Neuronal stem cell (in vitro differentiated cells): ENCODE data around the gene COL6A1. TPM values are rescaled to one million over a fixed set of nuclear protein-coding genes. Genes with fewer than 3 reads are reported as not detected.

ENCODE experiments used
- DNase-seq: peaks from one replicate; pipeline ENCODE4 v3.0.0-alpha.2; 2013; ENCODE audit warnings: low spot score
- H2AFZ ChIP-seq: one replicate; pipeline ENCODE4 v1.6.1; 2013; ENCODE audit warnings: mild to moderate bottlenecking, low read length, inconsistent platforms
- H2AK5ac ChIP-seq: 2 replicates; pipeline ENCODE4 v1.6.1; 2013; ENCODE audit warnings: low read depth, mild to moderate bottlenecking, inconsistent platforms, low read length, moderate library complexity, mixed read lengths
- H2BK120ac ChIP-seq: 2 replicates; pipeline ENCODE4 v1.6.1; 2013; ENCODE audit warnings: low read depth, mild to moderate bottlenecking, inconsistent platforms, low read length, moderate library complexity, mixed read lengths
- H2BK12ac ChIP-seq: one replicate; pipeline ENCODE4 v1.6.1; 2013; ENCODE audit warnings: low read length, inconsistent platforms
- H2BK15ac ChIP-seq: 2 replicates; pipeline ENCODE4 v1.6.1; 2013; ENCODE audit warnings: mild to moderate bottlenecking, low read length, inconsistent platforms, mixed read lengths
- H2BK5ac ChIP-seq: one replicate; pipeline ENCODE4 v1.6.1; 2013; ENCODE audit warnings: inconsistent platforms, mild to moderate bottlenecking, low read length, moderate library complexity
- H3K14ac ChIP-seq: one replicate; pipeline ENCODE4 v1.6.1; 2013; ENCODE audit warnings: low read length, inconsistent platforms
- H3K18ac ChIP-seq: 2 replicates; pipeline ENCODE4 v1.6.1; 2013; ENCODE audit warnings: low read length, inconsistent platforms
- H3K23ac ChIP-seq: 2 replicates; pipeline ENCODE4 v1.6.1; 2013; ENCODE audit warnings: low read depth, mild to moderate bottlenecking, mixed read lengths, low read length, inconsistent platforms; ENCODE audit not compliant: poor library complexity
- H3K27ac ChIP-seq: replicated peaks from 3 replicates; pipeline ENCODE4 v1.5.1; 2013; ENCODE audit warnings: low read length, inconsistent platforms
- H3K27me3 ChIP-seq, 3 experiments: 2 replicates each; pipeline ENCODE4 v1.6.1; 2013; ENCODE audit warnings: low read length in 3 of 3, mild to moderate bottlenecking in 2 of 3, inconsistent platforms in 1 of 3, low read depth in 1 of 3, mixed read lengths in 1 of 3, moderate library complexity in 1 of 3; ENCODE audit not compliant: control insufficient read depth in 3 of 3, insufficient read depth in 3 of 3
- H3K36me3 ChIP-seq, 2 donors: replicated peaks in 1 of 2; 2 replicates each; pipeline ENCODE4 v1.6.1; 2013; ENCODE audit warnings: low read length in 2 of 2; ENCODE audit not compliant: control insufficient read depth in 2 of 2, insufficient read depth in 2 of 2
- H3K4ac ChIP-seq: 2 replicates; pipeline ENCODE4 v1.6.1; 2013; ENCODE audit warnings: inconsistent platforms, mild to moderate bottlenecking, low read length, moderate library complexity
- H3K4me1 ChIP-seq, 2 donors: 1 replicate in 1 of 2; 2 replicates in 1 of 2; pipeline ENCODE4 v1.6.1; 2013; ENCODE audit warnings: low read length in 2 of 2, low read depth in 1 of 2; ENCODE audit not compliant: control insufficient read depth in 2 of 2, insufficient read depth in 1 of 2
- H3K4me2 ChIP-seq: one replicate; pipeline ENCODE4 v1.6.1; 2013; ENCODE audit warnings: mild to moderate bottlenecking, low read length, inconsistent platforms; ENCODE audit not compliant: insufficient read depth, poor library complexity, severe bottlenecking
- H3K4me3 ChIP-seq, 2 donors: 2 replicates each; pipeline ENCODE4 v1.5.1; 2013; ENCODE audit warnings: low read length in 2 of 2, mild to moderate bottlenecking in 2 of 2, inconsistent platforms in 1 of 2, moderate library complexity in 1 of 2
- H3K79me1 ChIP-seq: one replicate; pipeline ENCODE4 v1.6.1; 2013; ENCODE audit warnings: low read depth, mild to moderate bottlenecking, inconsistent platforms, low read length, moderate library complexity
- H3K9ac ChIP-seq: one replicate; pipeline ENCODE4 v1.6.1; 2013; ENCODE audit warnings: mild to moderate bottlenecking, low read depth, low read length, inconsistent platforms; ENCODE audit not compliant: poor library complexity
- H3K9me3 ChIP-seq, 2 donors: replicated peaks in 1 of 2; 2 replicates each; pipeline versions ENCODE3 to v1.6.1; 2013; ENCODE audit warnings: low read length in 2 of 2, mild to moderate bottlenecking in 2 of 2, inconsistent platforms in 1 of 2, low read depth in 1 of 2, mixed read lengths in 1 of 2, moderate library complexity in 1 of 2; ENCODE audit not compliant: control insufficient read depth in 2 of 2, insufficient read depth in 1 of 2
- H4K8ac ChIP-seq: one replicate; pipeline ENCODE4 v1.6.1; 2013; ENCODE audit warnings: low read depth, mild to moderate bottlenecking, inconsistent platforms, low read length, moderate library complexity
- H4K91ac ChIP-seq: one replicate; pipeline ENCODE4 v1.6.1; 2013; ENCODE audit warnings: low read length, low read depth, mild to moderate bottlenecking, inconsistent platforms; ENCODE audit not compliant: poor library complexity
- WGBS, 2 donors: extraction: QIAGEN DNeasy Blood & Tissue Kit; methylation state at CpG; one replicate each; pipeline ENCODE4 v1.1.7; 2013; ENCODE audit warnings: missing lambda C conversion rate in 2 of 2, mixed read lengths in 1 of 2; ENCODE audit not compliant: insufficient read length in 2 of 2, insufficient replicate concordance in 1 of 2; ENCODE audit errors: extremely low coverage in 2 of 2; 5-methylcytosine and 5-hydroxymethylcytosine counted together
- polyA plus RNA-seq, 2 experiments: library from polyadenylated mRNA; stranded (reverse); fragments of 200-250 nt; gene quantifications; one replicate each; pipeline ENCODE4 v1.2.3, GENCODE V29; 2013

Gene COL6A1, protein sequence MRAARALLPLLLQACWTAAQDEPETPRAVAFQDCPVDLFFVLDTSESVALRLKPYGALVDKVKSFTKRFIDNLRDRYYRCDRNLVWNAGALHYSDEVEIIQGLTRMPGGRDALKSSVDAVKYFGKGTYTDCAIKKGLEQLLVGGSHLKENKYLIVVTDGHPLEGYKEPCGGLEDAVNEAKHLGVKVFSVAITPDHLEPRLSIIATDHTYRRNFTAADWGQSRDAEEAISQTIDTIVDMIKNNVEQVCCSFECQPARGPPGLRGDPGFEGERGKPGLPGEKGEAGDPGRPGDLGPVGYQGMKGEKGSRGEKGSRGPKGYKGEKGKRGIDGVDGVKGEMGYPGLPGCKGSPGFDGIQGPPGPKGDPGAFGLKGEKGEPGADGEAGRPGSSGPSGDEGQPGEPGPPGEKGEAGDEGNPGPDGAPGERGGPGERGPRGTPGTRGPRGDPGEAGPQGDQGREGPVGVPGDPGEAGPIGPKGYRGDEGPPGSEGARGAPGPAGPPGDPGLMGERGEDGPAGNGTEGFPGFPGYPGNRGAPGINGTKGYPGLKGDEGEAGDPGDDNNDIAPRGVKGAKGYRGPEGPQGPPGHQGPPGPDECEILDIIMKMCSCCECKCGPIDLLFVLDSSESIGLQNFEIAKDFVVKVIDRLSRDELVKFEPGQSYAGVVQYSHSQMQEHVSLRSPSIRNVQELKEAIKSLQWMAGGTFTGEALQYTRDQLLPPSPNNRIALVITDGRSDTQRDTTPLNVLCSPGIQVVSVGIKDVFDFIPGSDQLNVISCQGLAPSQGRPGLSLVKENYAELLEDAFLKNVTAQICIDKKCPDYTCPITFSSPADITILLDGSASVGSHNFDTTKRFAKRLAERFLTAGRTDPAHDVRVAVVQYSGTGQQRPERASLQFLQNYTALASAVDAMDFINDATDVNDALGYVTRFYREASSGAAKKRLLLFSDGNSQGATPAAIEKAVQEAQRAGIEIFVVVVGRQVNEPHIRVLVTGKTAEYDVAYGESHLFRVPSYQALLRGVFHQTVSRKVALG
- 54.3 TPM for polyA plus RNA-seq (2013, experiment 1 of 2)
- polyA plus RNA-seq (2013, experiment 2 of 2): 53.4 TPM

DNA sequence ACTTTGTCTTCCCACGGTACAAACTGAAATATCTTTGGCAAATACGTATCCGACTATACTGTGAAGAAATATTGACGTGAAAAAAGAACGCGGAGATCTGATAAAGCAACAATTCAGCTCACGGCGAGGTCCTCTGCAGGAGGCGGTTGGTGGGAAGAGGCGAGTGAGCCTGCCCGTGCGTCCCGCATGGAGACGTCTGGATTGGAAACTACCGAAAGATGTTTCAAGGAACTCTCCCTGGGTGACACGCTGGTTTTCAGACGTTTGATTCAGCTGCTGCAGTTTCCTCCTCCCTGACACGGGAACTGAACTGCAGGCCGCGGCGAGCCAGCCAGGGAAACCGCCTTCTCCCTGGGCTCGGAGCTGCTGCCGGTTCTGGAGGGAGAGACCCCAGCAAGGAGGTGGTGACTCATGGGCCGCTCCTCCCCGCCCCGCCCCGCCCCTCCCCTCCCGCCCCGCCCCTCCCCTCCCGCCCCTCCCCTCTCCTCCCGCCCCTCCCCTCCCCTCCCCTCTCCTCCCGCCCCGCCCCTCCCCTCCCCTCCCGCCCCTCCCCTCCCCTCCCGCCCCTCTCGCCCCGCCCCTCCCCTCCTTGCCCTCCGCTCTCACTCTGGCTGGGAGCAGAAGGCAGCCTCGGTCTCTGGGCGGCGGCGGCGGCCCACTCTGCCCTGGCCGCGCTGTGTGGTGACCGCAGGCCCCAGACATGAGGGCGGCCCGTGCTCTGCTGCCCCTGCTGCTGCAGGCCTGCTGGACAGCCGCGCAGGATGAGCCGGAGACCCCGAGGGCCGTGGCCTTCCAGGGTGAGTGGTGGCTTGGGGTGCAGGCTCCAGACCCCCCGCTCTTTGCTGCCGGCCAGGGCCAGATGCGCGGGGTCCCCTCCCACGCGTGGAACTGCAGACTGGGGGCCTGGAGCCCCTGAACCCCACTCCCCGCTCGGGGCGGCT, at the start of gene COL6A1:
Gene COL6A1 (plus strand): TSS at position 620 of the 941 bp plus-strand sequence. CDS start 81 bp downstream, at position 701.
- Histone ChIP-seq H3K4me2 (peak within 1 kb of the TSS; percentile 93), H3K79me1 (peaks cover 5% of the 10 kb centered on the region), H3K4ac (peak within 1 kb of the TSS; percentile 93), H2BK15ac (peak within 1 kb of the TSS; percentile 99), H2BK120ac (peak within 1 kb of the TSS; percentile 83), H4K8ac (no peak within 1 kb of the TSS), H3K27ac (peak within 1 kb of the TSS; percentile 85), H3K14ac (peak within 1 kb of the TSS; percentile 94), H3K36me3 (peaks cover 0 to 22% of the 10 kb centered on the region in 2 donors), H3K4me3 (peak within 1 kb of the TSS; percentile 88 to 90), H3K9me3 (no peaks in the 10 kb centered on the region), H3K23ac (peak within 1 kb of the TSS; percentile 75), H2BK5ac (no peak within 1 kb of the TSS), H3K27me3 (peaks cover 0 to 24% (median 0%) of the 10 kb centered on the region in 3 experiments), H3K4me1 (peaks cover 8 to 15% of the 10 kb centered on the region in 2 donors), H2AFZ (peak within 1 kb of the TSS; percentile 94), H2AK5ac (peak within 1 kb of the TSS; percentile 66), H3K18ac (peak within 1 kb of the TSS; percentile 92), H4K91ac (no peak within 1 kb of the TSS), H2BK12ac (peak within 1 kb of the TSS; percentile 24), H3K9ac (peak within 1 kb of the TSS; percentile 99)
- no CpG with 5 or more reads among the region's 63 CpGs for WGBS, 2 donors
- DNase-seq: peak; percentile 82

DNA sequence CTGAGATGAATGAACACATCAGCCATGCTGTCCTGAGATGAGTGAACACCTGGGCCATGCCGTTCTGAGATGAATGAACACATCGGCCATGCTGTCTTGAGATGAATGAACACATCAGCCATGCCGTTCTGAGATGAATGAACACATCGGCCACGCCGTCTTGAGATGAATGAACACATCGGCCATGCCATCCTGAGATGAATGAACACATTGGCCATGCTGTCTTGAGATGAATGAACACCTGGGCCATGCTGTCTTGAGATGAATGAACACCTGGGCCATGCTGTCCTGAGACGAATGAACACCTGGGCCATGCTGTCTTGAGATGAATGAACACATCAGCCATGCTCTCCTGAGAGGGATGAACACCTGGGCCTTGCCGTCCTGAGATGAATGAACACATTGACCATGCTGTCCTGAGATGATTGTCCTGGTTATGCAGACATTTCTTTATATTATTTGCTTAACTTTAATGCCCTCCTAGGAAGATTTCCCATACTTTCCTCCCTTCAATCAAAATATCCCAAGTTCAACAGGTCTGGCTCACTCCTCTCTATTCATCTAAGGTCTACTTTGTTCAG, 48.6 kb upstream of the COL6A1 start:
- Histone ChIP-seq H2BK12ac (no peak overlapping the region), H4K91ac (no peak overlapping the region), H2BK15ac (no peak overlapping the region), H3K18ac (no peak overlapping the region), H2AK5ac (no peak overlapping the region), H3K9ac (no peak overlapping the region), H2BK120ac (no peak overlapping the region), H3K9me3 (peaks cover 0 to 42% of the 10 kb centered on the region in 2 donors), H3K27ac (no peak overlapping the region), H2AFZ (no peak overlapping the region), H3K27me3 (peaks cover 0 to 42% (median 0%) of the 10 kb centered on the region in 3 experiments), H3K23ac (no peak overlapping the region), H4K8ac (no peak overlapping the region), H3K4me3 (no peak overlapping the region), H3K79me1 (peaks cover 3% of the 10 kb centered on the region), H3K4me1 (no peaks in the 10 kb centered on the region), H3K36me3 (no peaks in the 10 kb centered on the region), H3K4ac (no peak overlapping the region), H3K4me2 (no peak overlapping the region), H3K14ac (no peak overlapping the region), H2BK5ac (no peak overlapping the region)
- WGBS, 2 donors: no CpG with 5 or more reads among the region's 9 CpGs
- DNase-seq: no peak

DNA sequence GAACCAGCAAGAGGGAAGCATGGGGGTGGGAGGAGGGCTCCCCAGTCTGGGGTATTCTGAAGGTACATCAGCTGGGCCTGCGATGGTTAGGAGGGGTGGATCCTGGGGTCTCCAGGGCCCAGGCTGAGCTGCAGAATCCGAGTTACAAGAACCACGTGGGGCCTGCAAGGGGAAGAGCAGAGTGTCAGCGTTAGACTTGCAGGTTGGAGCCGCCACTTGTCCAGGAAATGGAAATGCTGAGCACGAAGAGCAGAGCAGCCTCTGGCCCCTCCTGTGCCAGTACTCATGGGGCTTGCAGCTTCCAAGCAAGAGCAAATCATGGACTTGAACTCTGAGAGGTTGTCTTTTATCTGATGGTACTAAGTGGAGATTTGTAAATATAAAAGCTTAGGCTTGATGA, 47.5 kb upstream of the COL6A1 start:
- no CpG with 5 or more reads among the region's 6 CpGs for WGBS, 2 donors
- Histone ChIP-seq H3K79me1 (peaks cover 2% of the 10 kb centered on the region), H3K4me1 (no peaks in the 10 kb centered on the region), H4K8ac (no peak overlapping the region), H2BK5ac (no peak overlapping the region), H4K91ac (no peak overlapping the region), H2BK12ac (no peak overlapping the region), H3K4ac (no peak overlapping the region), H2BK120ac (no peak overlapping the region), H3K27me3 (peaks cover 0 to 42% (median 0%) of the 10 kb centered on the region in 3 experiments), H2BK15ac (no peak overlapping the region), H3K9me3 (peaks cover 0 to 44% of the 10 kb centered on the region in 2 donors), H3K27ac (no peak overlapping the region), H3K4me2 (no peak overlapping the region), H3K4me3 (no peak overlapping the region), H3K9ac (no peak overlapping the region), H3K36me3 (no peaks in the 10 kb centered on the region), H2AFZ (no peak overlapping the region), H3K18ac (no peak overlapping the region), H3K14ac (no peak overlapping the region), H2AK5ac (no peak overlapping the region), H3K23ac (no peak overlapping the region)
- no peak for DNase-seq
